ENCODE data around the gene CDK19. TPM values are rescaled to one million over a fixed set of nuclear protein-coding genes. Genes with fewer than 3 reads are reported as not detected.

The CDK19 gene
- total and polyA plus RNA-seq, 2 of the 13 experiments (the other 11 are each of a cell fraction or from before 2014, with no cell fraction given), result 13.4 to 27.0 TPM

DNA sequence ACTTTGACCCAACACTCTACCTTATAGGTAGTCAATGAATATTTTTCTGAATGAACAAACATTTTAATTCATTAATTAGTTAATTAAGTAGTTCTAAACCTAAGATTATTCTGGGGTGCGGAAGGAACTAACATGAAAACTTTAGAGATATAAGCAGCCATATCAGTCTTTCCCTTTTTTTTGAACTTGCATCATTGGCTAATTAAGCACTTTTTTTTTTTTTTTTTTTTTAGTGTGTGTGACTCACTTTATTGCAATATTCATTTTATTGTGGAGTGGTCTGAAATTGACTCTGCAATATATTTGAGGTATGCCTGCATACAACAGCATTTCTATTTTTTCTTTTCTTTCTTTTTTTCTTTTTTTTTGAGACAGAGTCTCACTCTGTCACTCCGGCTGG is 37.5 kb upstream of the CDK19 start:
- peaks cover 25% of the 10 kb centered on the region for H3K4me1 ChIP-seq (ENCODE audit: insufficient read depth, low read length)
- no peak overlapping the region for H3K9ac ChIP-seq (ENCODE audit: insufficient read depth, low read depth, low read length)
- no peaks in the 10 kb centered on the region for H3K9me3 ChIP-seq (ENCODE audit: low read length)
- H3K79me2 ChIP-seq (ENCODE audit: insufficient read depth, low read length), result no peaks in the 10 kb centered on the region
- no peak for FAIRE-seq
- WGBS (ENCODE audit: low lambda C conversion rate), result 95% methylated on average over 2 of the region's 2 CpGs
- H4K20me1 ChIP-seq (ENCODE audit: insufficient read depth, low read length), result no peaks in the 10 kb centered on the region
- no peak for DNase-seq (ENCODE audit: low spot score)
- ChIA-PET CTCF (ENCODE audit: low intra/inter-chr PET ratio, low total read pairs) (no interaction called here), POLR2A (no interaction called here)
- ATAC-seq, result no peak
- H3K4me3 ChIP-seq (replicated peaks in 1 of 3; ENCODE audit: insufficient read depth in 1 of 3, low read depth in 2 of 3, low read length in 3 of 3), result no peak overlapping the region
- H3K27me3 ChIP-seq (ENCODE audit: control insufficient read depth in 1 of 2, insufficient read depth in 2 of 2, low read length in 2 of 2), result no peaks in the 10 kb centered on the region
- in situ Hi-C loops (cut with HindIII; ENCODE audit: extremely low pct_ligation_motif_present, low pct_unique_long_range_greater_than_20kb), result no loop called here
- H3K36me3 ChIP-seq (replicated peaks in 1 of 2; ENCODE audit: control insufficient read depth in 1 of 2, insufficient read depth in 2 of 2, low read length in 2 of 2), result no peaks in the 10 kb centered on the region
- BruUV-seq (replicated peaks), result no TSS peak
- intact Hi-C loops (cut with micrococcal nuclease; ENCODE audit: unreplicated experiment), result no loop called here
- H3K27ac ChIP-seq (ENCODE audit: extremely low read length, insufficient read depth, low read length), result no peak overlapping the region
- no peak for TF ChIP-seq NFYB (CRISPR knock-in tag; IDR thresholded peaks at IDR 0.05)
- no peak for TF ChIP-seq HMG20A (CRISPR knock-in tag; IDR thresholded peaks at IDR 0.05; ENCODE audit: borderline replicate concordance)
- no peak for TF ChIP-seq NFIC (IDR thresholded peaks at IDR 0.05; ENCODE audit: low read length)
- TF ChIP-seq SMYD3 (CRISPR knock-in tag; IDR thresholded peaks at IDR 0.05), result no peak
- TF ChIP-seq ZMYM2 (CRISPR knock-in tag; IDR thresholded peaks at IDR 0.05), result no peak
- TF ChIP-seq NCOA1 (CRISPR knock-in tag; IDR thresholded peaks at IDR 0.05), result no peak
- TF ChIP-seq HES4 (CRISPR knock-in tag; IDR thresholded peaks at IDR 0.05; ENCODE audit: borderline replicate concordance), result no peak
- TF ChIP-seq SETDB1 (CRISPR knock-in tag; IDR thresholded peaks at IDR 0.05; ENCODE audit: borderline replicate concordance), result no peak
- TF ChIP-seq HOXA5 (CRISPR knock-in tag; IDR thresholded peaks at IDR 0.05), result no peak
- no peak for TF ChIP-seq ZFP1 (CRISPR knock-in tag; IDR thresholded peaks at IDR 0.05)
- TF ChIP-seq ZNF878 (CRISPR knock-in tag; IDR thresholded peaks at IDR 0.05), result no peak
- no peak for TF ChIP-seq ZNF598 (CRISPR knock-in tag; IDR thresholded peaks at IDR 0.05; ENCODE audit: borderline replicate concordance)
- no peak for TF ChIP-seq GLI4 (CRISPR knock-in tag; IDR thresholded peaks at IDR 0.05; ENCODE audit: borderline replicate concordance)
- no peak for TF ChIP-seq ARID5B (CRISPR knock-in tag; IDR thresholded peaks at IDR 0.05)
- no peak for TF ChIP-seq HMG20B (CRISPR knock-in tag; conservative IDR thresholded peaks at IDR 0.05)
- TF ChIP-seq GTF2F1 (IDR thresholded peaks at IDR 0.05; ENCODE audit: low read length), result no peak
- TF ChIP-seq, protein P1, sequence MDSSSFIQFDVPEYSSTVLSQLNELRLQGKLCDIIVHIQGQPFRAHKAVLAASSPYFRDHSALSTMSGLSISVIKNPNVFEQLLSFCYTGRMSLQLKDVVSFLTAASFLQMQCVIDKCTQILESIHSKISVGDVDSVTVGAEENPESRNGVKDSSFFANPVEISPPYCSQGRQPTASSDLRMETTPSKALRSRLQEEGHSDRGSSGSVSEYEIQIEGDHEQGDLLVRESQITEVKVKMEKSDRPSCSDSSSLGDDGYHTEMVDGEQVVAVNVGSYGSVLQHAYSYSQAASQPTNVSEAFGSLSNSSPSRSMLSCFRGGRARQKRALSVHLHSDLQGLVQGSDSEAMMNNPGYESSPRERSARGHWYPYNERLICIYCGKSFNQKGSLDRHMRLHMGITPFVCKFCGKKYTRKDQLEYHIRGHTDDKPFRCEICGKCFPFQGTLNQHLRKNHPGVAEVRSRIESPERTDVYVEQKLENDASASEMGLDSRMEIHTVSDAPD (CRISPR knock-in tag; IDR thresholded peaks at IDR 0.05), result no peak
- no peak overlapping the region for H3K4me2 ChIP-seq (ENCODE audit: low read depth, low read length)
- H2AFZ ChIP-seq (ENCODE audit: low read length), result no peak overlapping the region

All from HepG2 (cell line).